ENCODE data around the gene AVPR2. TPM values are rescaled to one million over a fixed set of nuclear protein-coding genes. Genes with fewer than 3 reads are reported as not detected.
A peak's percentile ranks its signal among the peaks of the same experiment; 100 is the strongest.

Gene AVPR2
- total RNA-seq, 1 experiment from 2014 or later: 3.2 TPM

DNA sequence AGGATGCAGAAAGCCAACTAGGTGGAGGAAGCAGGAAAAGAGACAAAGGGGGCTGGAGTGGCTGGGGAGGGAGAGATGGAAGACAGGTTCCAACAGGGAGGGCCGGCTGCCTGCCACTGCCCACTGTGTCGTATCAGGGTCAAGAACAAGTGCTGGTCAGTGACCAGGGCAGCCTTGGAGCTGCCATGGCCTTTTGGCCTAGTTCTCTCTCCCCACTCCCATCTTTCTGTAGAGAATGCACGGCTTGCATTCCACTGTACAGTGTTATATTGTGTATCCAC lies 30.4 kb upstream of the AVPR2 start:
- Histone ChIP-seq H3K9me3 (ENCODE audit: insufficient read depth, low read depth) (no peaks in the 10 kb centered on the region), H3K36me3 (ENCODE audit: low read depth) (no peaks in the 10 kb centered on the region), H4K20me1 (ENCODE audit: insufficient read depth) (no peaks in the 10 kb centered on the region), H3K4me1 (replicated peaks; ENCODE audit: insufficient read depth) (no peaks in the 10 kb centered on the region), H3K79me2 (ENCODE audit: low read depth) (no peaks in the 10 kb centered on the region), H2AFZ (no peak overlapping the region), H3K27ac (no peak overlapping the region), H3K4me2 (no peak overlapping the region), H3K27me3 (ENCODE audit: insufficient read depth, low read depth) (no peaks in the 10 kb centered on the region), H3K9me2 (ENCODE audit: insufficient read depth) (no peaks in the 10 kb centered on the region), H3K4me3 (no peak overlapping the region), H3F3A (ENCODE audit: insufficient read depth, low read depth) (no peaks in the 10 kb centered on the region)
- ChIA-PET POLR2A (ENCODE audit: unreplicated experiment) (no interaction called here), CTCF (no interaction called here)
- TF ChIP-seq, protein P1, sequence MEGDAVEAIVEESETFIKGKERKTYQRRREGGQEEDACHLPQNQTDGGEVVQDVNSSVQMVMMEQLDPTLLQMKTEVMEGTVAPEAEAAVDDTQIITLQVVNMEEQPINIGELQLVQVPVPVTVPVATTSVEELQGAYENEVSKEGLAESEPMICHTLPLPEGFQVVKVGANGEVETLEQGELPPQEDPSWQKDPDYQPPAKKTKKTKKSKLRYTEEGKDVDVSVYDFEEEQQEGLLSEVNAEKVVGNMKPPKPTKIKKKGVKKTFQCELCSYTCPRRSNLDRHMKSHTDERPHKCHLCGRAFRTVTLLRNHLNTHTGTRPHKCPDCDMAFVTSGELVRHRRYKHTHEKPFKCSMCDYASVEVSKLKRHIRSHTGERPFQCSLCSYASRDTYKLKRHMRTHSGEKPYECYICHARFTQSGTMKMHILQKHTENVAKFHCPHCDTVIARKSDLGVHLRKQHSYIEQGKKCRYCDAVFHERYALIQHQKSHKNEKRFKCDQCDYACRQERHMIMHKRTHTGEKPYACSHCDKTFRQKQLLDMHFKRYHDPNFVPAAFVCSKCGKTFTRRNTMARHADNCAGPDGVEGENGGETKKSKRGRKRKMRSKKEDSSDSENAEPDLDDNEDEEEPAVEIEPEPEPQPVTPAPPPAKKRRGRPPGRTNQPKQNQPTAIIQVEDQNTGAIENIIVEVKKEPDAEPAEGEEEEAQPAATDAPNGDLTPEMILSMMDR (conservative IDR thresholded peaks at IDR 0.05): no peak
- TF ChIP-seq EZH2 (IDR thresholded peaks at IDR 0.05; ENCODE audit: low read depth): no peak
- intact Hi-C loops (cut with micrococcal nuclease; ENCODE audit: unreplicated experiment): no loop called here
- BruUV-seq (replicated peaks): no TSS peak
- no peak for DNase-seq

DNA sequence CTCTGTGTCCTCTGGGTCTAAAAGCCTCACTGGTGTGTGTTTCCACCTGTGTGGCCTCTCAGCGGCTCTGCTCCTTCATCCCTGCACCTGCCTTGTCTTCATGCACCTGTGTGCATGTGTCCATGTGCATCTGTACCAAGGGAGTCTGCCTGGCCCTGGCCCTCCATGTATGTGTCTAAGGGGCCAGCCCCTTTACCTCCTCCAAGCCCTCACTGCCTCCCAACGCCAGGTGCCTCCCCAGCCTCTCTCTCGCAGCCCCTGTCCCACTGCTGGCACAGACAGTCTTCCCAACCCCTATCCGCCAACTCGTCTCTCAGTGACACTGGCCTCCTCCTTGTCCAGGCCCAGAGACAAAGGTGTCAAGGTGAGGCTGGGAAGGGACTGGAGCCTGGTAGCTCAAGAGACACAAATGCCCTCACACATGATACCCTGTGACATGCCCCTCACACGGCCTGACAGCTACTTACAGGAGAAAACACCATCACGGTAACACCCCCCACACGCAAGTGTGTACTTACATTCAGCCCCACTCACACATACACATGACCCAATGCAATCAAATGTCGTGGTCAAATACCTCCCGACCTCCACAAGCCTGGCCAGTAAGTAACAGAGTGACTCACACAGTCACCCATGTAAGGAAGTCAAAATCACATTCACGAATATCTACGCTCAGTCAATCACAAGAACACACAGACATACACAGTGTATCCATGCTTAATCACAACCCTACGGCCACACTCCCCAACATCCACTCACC lies 29.9 kb upstream of the AVPR2 start:
- H3F3A ChIP-seq (ENCODE audit: insufficient read depth, low read depth): no peaks in the 10 kb centered on the region
- no peak overlapping the region for H3K4me2 ChIP-seq
- ChIA-PET CTCF (no interaction called here), POLR2A (ENCODE audit: unreplicated experiment) (no interaction called here)
- no peaks in the 10 kb centered on the region for H3K9me3 ChIP-seq (ENCODE audit: insufficient read depth, low read depth)
- H3K79me2 ChIP-seq (ENCODE audit: low read depth): no peaks in the 10 kb centered on the region
- no peak for TF ChIP-seq EZH2 (IDR thresholded peaks at IDR 0.05; ENCODE audit: low read depth)
- TF ChIP-seq, protein P1 (conservative IDR thresholded peaks at IDR 0.05): no peak
- no peaks in the 10 kb centered on the region for H3K9me2 ChIP-seq (ENCODE audit: insufficient read depth)
- intact Hi-C loops (cut with micrococcal nuclease; ENCODE audit: unreplicated experiment): no loop called here
- H3K4me1 ChIP-seq (replicated peaks; ENCODE audit: insufficient read depth): no peaks in the 10 kb centered on the region
- BruUV-seq (replicated peaks): no TSS peak
- no peak overlapping the region for H2AFZ ChIP-seq
- DNase-seq: no peak
- H3K27me3 ChIP-seq (ENCODE audit: insufficient read depth, low read depth): no peaks in the 10 kb centered on the region
- H3K4me3 ChIP-seq: no peak overlapping the region
- H3K36me3 ChIP-seq (ENCODE audit: low read depth): no peaks in the 10 kb centered on the region
- H3K27ac ChIP-seq: no peak overlapping the region
- H4K20me1 ChIP-seq (ENCODE audit: insufficient read depth): no peaks in the 10 kb centered on the region

DNA sequence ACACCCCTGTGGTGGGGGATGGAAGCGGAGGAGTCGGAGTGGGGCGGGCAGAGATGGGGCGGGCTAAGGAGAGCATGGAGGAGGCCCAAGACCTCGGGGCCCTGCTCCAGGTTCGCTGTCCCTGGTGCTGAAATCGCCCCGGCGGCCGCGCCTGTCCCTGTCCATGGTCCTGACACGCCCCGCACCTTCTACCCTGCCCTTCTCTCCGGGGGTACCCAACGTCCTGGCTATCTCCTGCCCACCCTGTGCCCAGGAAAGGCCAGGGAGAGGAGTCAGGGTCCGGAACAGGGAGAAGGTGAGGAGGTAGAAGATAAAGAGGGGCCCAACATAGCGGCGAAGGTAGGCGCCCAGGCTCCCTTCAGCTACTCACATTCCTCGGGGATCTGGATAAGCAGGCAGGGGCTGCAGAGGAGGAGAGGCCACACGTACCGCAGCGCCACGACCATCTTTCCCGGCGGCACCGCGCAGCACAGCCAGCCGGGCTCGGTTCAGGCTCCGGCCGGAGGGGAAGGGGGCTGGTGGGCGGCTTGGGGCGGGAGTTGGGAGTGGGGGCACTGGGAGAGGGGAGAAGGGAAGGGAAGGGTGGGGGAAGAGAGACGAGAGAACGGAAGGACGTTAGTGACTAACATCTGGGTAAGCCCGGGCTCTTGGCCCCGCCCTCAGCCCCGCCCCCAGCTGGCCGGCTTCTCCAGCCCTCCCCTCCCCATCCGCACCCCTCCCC lies 28.9 kb upstream of the AVPR2 start:
- CTCF ChIA-PET: no interaction called here
- no peak overlapping the region for H2AFZ ChIP-seq
- DNase-seq: peak in 1 of 2 experiments; percentile 67

More for the DNA sequence above, 28.9 kb upstream of the AVPR2 start:
- Histone ChIP-seq H3F3A (ENCODE audit: insufficient read depth, low read depth) (no peaks in the 10 kb centered on the region), H3K4me1 (replicated peaks; ENCODE audit: insufficient read depth) (no peaks in the 10 kb centered on the region), H3K4me3 (no peak overlapping the region), H3K27ac (no peak overlapping the region), H3K27me3 (ENCODE audit: insufficient read depth, low read depth) (no peaks in the 10 kb centered on the region), H3K4me2 (no peak overlapping the region), H3K79me2 (ENCODE audit: low read depth) (no peaks in the 10 kb centered on the region), H4K20me1 (ENCODE audit: insufficient read depth) (no peaks in the 10 kb centered on the region), H3K9me3 (ENCODE audit: insufficient read depth, low read depth) (no peaks in the 10 kb centered on the region), H3K9me2 (ENCODE audit: insufficient read depth) (no peaks in the 10 kb centered on the region), H3K36me3 (ENCODE audit: low read depth) (no peaks in the 10 kb centered on the region)
- intact Hi-C loops (cut with micrococcal nuclease; ENCODE audit: unreplicated experiment): no loop called here
- no peak for TF ChIP-seq EZH2 (IDR thresholded peaks at IDR 0.05; ENCODE audit: low read depth)
- POLR2A ChIA-PET (ENCODE audit: unreplicated experiment): no interaction called here
- no TSS peak for BruUV-seq (replicated peaks)

Measured in PC-9 (cell line).